CD4-positive, alpha-beta T cell treated with Interleukin-15 for 1 hour (primary cell): Measurements from ENCODE around the gene LLGL2.

Experiments used
- DNase-seq: peaks from one replicate; pipeline ENCODE4 v3.0.0-alpha.2; 2020

Gene LLGL2

GRCh38 chr17:75523647-75524046 lies 1.9 kb upstream of the LLGL2 start:
- no peak for DNase-seq

- no peak for DNase-seq
Observed at GRCh38 chr17:75524269-75524969, 1.1 kb upstream of the LLGL2 start.

GRCh38 chr17:75525806-75526554 lies 483 bp downstream of the LLGL2 start:
- no peak for DNase-seq

- no peak for DNase-seq
Observed at GRCh38 chr17:75526555-75527270, 1.2 kb downstream of the LLGL2 start.

GRCh38 chr17:75530837-75531720 lies 5.6 kb downstream of the LLGL2 start:
- DNase-seq, result no peak

GRCh38 chr17:75531721-75532072 lies 6.2 kb downstream of the LLGL2 start:
- no peak for DNase-seq

- DNase-seq, result peak; percentile 65
Observed at GRCh38 chr17:75535119-75535537, 9.6 kb downstream of the LLGL2 start.

- DNase-seq, result no peak
Observed at GRCh38 chr17:75535871-75536270, 10.4 kb downstream of the LLGL2 start.

- no peak for DNase-seq
Observed at GRCh38 chr17:75536366-75536765, 10.9 kb downstream of the LLGL2 start.

GRCh38 chr17:75539967-75540729 lies 14.7 kb downstream of the LLGL2 start:
- no peak for DNase-seq

- DNase-seq, result no peak
Observed at GRCh38 chr17:75540923-75541503, 15.5 kb downstream of the LLGL2 start.

- DNase-seq, result no peak
Observed at GRCh38 chr17:75542229-75542628, 16.7 kb downstream of the LLGL2 start.

- no peak for DNase-seq
Observed at GRCh38 chr17:75542728-75543336, 17.3 kb downstream of the LLGL2 start.

- no peak for DNase-seq
Observed at GRCh38 chr17:75544250-75544649, 18.8 kb downstream of the LLGL2 start.

- no peak for DNase-seq
Observed at GRCh38 chr17:75546181-75546580, 20.7 kb downstream of the LLGL2 start.

GRCh38 chr17:75547091-75547490 lies 21.6 kb downstream of the LLGL2 start:
- DNase-seq, result no peak

- no peak for DNase-seq
Observed at GRCh38 chr17:75548813-75549212, 23.3 kb downstream of the LLGL2 start.

- DNase-seq, result no peak
Observed at GRCh38 chr17:75549246-75550138, 24.0 kb downstream of the LLGL2 start.

- DNase-seq, result no peak
Observed at GRCh38 chr17:75550139-75550465, 24.6 kb downstream of the LLGL2 start.

GRCh38 chr17:75551266-75551665 lies 25.8 kb downstream of the LLGL2 start:
- no peak for DNase-seq
